Trophoblast cell (in vitro differentiated cells and primary cell): ENCODE data around the gene REG3A.

Experiments
- DNase-seq, 2 donors: peaks; one replicate each; pipeline ENCODE4 v3.0.0-alpha.2; 2016
- H2AFZ ChIP-seq: 2 replicates; pipeline ENCODE4 v1.6.1; 2013; ENCODE audit warnings: low read length, moderate library complexity, mild to moderate bottlenecking; ENCODE audit not compliant: insufficient read depth, poor library complexity
- H2AK5ac ChIP-seq: 2 replicates; pipeline ENCODE4 v1.6.1; 2013; ENCODE audit warnings: mild to moderate bottlenecking, low read length
- H2BK120ac ChIP-seq: 2 replicates; pipeline ENCODE4 v1.6.1; 2013; ENCODE audit warnings: low read length, mild to moderate bottlenecking, moderate library complexity; ENCODE audit not compliant: insufficient read depth, poor library complexity
- H2BK12ac ChIP-seq: 2 replicates; pipeline ENCODE4 v1.6.1; 2013; ENCODE audit warnings: mild to moderate bottlenecking, low read length, moderate library complexity
- H2BK5ac ChIP-seq: 2 replicates; pipeline ENCODE4 v1.6.1; 2013; ENCODE audit warnings: low read length, low read depth, moderate library complexity, mild to moderate bottlenecking; ENCODE audit not compliant: poor library complexity
- H3K14ac ChIP-seq: 2 replicates; pipeline ENCODE4 v1.6.1; 2013; ENCODE audit warnings: mild to moderate bottlenecking, low read length
- H3K18ac ChIP-seq: 2 replicates; pipeline ENCODE4 v1.6.1; 2013; ENCODE audit warnings: mild to moderate bottlenecking, low read length
- H3K23ac ChIP-seq: 2 replicates; pipeline ENCODE4 v1.6.1; 2013; ENCODE audit warnings: low read length
- H3K27ac ChIP-seq: 2 replicates; pipeline ENCODE4 v1.5.1; 2013; ENCODE audit warnings: low read depth, mild to moderate bottlenecking, inconsistent platforms, low read length, moderate library complexity
- H3K27me3 ChIP-seq: 2 replicates; pipeline ENCODE4 v1.6.1; 2013; ENCODE audit warnings: inconsistent platforms, mild to moderate bottlenecking, low read length, moderate library complexity; ENCODE audit not compliant: insufficient read depth
- H3K36me3 ChIP-seq, 2 experiments: 1 replicate in 1 of 2; 2 replicates in 1 of 2; pipeline ENCODE4 v1.6.1; 2013; ENCODE audit warnings: low read length in 2 of 2, mild to moderate bottlenecking in 2 of 2, moderate library complexity in 1 of 2; ENCODE audit not compliant: insufficient read depth in 2 of 2, control insufficient read depth in 1 of 2
- H3K4ac ChIP-seq: 2 replicates; pipeline ENCODE4 v1.6.1; 2013; ENCODE audit warnings: low read depth, mild to moderate bottlenecking, low read length, moderate library complexity
- H3K4me1 ChIP-seq, 2 experiments: 1 replicate in 1 of 2; 2 replicates in 1 of 2; pipeline ENCODE4 v1.6.1; 2013; ENCODE audit warnings: low read length in 2 of 2, mild to moderate bottlenecking in 2 of 2, moderate library complexity in 1 of 2; ENCODE audit not compliant: insufficient read depth in 2 of 2, control insufficient read depth in 1 of 2
- H3K4me2 ChIP-seq: 2 replicates; pipeline ENCODE4 v1.6.1; 2013; ENCODE audit warnings: inconsistent platforms, mild to moderate bottlenecking, low read length, moderate library complexity
- H3K4me3 ChIP-seq: 2 replicates; pipeline ENCODE4 v1.5.1; 2013; ENCODE audit warnings: mild to moderate bottlenecking, low read depth, low read length, inconsistent platforms
- H3K79me1 ChIP-seq: one replicate; pipeline ENCODE4 v1.6.1; 2013; ENCODE audit warnings: low read length
- H3K79me2 ChIP-seq: 2 replicates; pipeline ENCODE4 v1.6.1; 2013; ENCODE audit warnings: low read length, mild to moderate bottlenecking; ENCODE audit not compliant: control insufficient read depth, insufficient read depth, poor library complexity
- H3K9ac ChIP-seq: 2 replicates; pipeline ENCODE4 v1.6.1; 2013; ENCODE audit warnings: mild to moderate bottlenecking, low read length
- H3K9me3 ChIP-seq: 2 replicates; pipeline ENCODE4 v1.6.1; 2013; ENCODE audit warnings: low read depth, mild to moderate bottlenecking, control low read depth, inconsistent platforms, low read length; ENCODE audit not compliant: insufficient read depth
- H4K12ac ChIP-seq: 2 replicates; pipeline ENCODE4 v1.6.1; 2013; ENCODE audit warnings: low read depth, mild to moderate bottlenecking, low read length, moderate library complexity
- H4K8ac ChIP-seq: 2 replicates; pipeline ENCODE4 v1.6.1; 2013; ENCODE audit warnings: low read depth, mild to moderate bottlenecking, low read length, moderate library complexity
- H4K91ac ChIP-seq: one replicate; pipeline ENCODE4 v1.6.1; 2013; ENCODE audit warnings: low read depth, mild to moderate bottlenecking, low read length, moderate library complexity
- WGBS: extraction: QIAGEN DNeasy Blood & Tissue Kit; methylation state at CpG from one replicate; pipeline ENCODE4 v1.1.7; 2013; ENCODE audit warnings: missing lambda C conversion rate; ENCODE audit not compliant: insufficient read length, insufficient coverage; ENCODE audit errors: extremely low coverage; 5-methylcytosine and 5-hydroxymethylcytosine counted together

REG3A gene

GRCh38 chr2:79159030-79159429 lies 523 bp downstream of the REG3A start:
- Histone ChIP-seq H3K4me1 (no peaks in the 10 kb centered on the region), H4K12ac (no peak overlapping the region), H2BK12ac (no peak overlapping the region), H3K4me2 (no peak overlapping the region), H3K4me3 (no peak overlapping the region), H3K36me3 (no peaks in the 10 kb centered on the region), H3K79me1 (no peaks in the 10 kb centered on the region), H3K9me3 (peaks cover 3% of the 10 kb centered on the region), H4K91ac (no peak overlapping the region), H3K27ac (no peak overlapping the region), H2AFZ (no peak overlapping the region), H3K9ac (no peak overlapping the region), H3K79me2 (no peaks in the 10 kb centered on the region), H3K14ac (no peak overlapping the region), H3K23ac (no peak overlapping the region), H2BK120ac (no peak overlapping the region), H3K4ac (no peak overlapping the region), H3K18ac (no peak overlapping the region), H3K27me3 (no peaks in the 10 kb centered on the region), H2BK5ac (no peak overlapping the region), H2AK5ac (no peak overlapping the region), H4K8ac (no peak overlapping the region)
- no peak for DNase-seq
- no CpG with 5 or more reads among the region's 2 CpGs for WGBS

- Histone ChIP-seq H2BK120ac (no peak overlapping the region), H3K79me2 (no peaks in the 10 kb centered on the region), H3K4me1 (no peaks in the 10 kb centered on the region), H3K27ac (no peak overlapping the region), H2AFZ (no peak overlapping the region), H3K4me3 (no peak overlapping the region), H3K79me1 (no peaks in the 10 kb centered on the region), H3K27me3 (no peaks in the 10 kb centered on the region), H3K18ac (no peak overlapping the region), H2BK12ac (no peak overlapping the region), H4K91ac (no peak overlapping the region), H4K8ac (no peak overlapping the region), H2AK5ac (no peak overlapping the region), H3K9ac (no peak overlapping the region), H3K4ac (no peak overlapping the region), H3K14ac (no peak overlapping the region), H3K4me2 (no peak overlapping the region), H3K36me3 (no peaks in the 10 kb centered on the region), H3K23ac (no peak overlapping the region), H4K12ac (no peak overlapping the region), H3K9me3 (peaks cover 3% of the 10 kb centered on the region), H2BK5ac (no peak overlapping the region)
- DNase-seq, result no peak
- WGBS, result no CpG with 5 or more reads among the region's 2 CpGs
These were observed 3.6 kb downstream of the REG3A start for GRCh38 chr2:79155826-79156476.

GRCh38 chr2:79139423-79139822 lies 20.1 kb downstream of the REG3A start:
- Histone ChIP-seq H3K4me3 (no peak overlapping the region), H3K27ac (no peak overlapping the region), H3K79me2 (no peaks in the 10 kb centered on the region), H2BK5ac (no peak overlapping the region), H3K36me3 (no peaks in the 10 kb centered on the region), H2AK5ac (no peak overlapping the region), H3K18ac (no peak overlapping the region), H3K4ac (no peak overlapping the region), H3K9ac (no peak overlapping the region), H3K9me3 (no peaks in the 10 kb centered on the region), H4K12ac (no peak overlapping the region), H3K23ac (no peak overlapping the region), H3K14ac (no peak overlapping the region), H3K79me1 (no peaks in the 10 kb centered on the region), H3K4me2 (no peak overlapping the region), H2BK120ac (no peak overlapping the region), H4K8ac (no peak overlapping the region), H2BK12ac (no peak overlapping the region), H2AFZ (no peak overlapping the region), H3K4me1 (no peaks in the 10 kb centered on the region), H3K27me3 (no peaks in the 10 kb centered on the region), H4K91ac (no peak overlapping the region)
- no peak for DNase-seq

- Histone ChIP-seq H3K36me3 (no peaks in the 10 kb centered on the region), H2AFZ (no peak overlapping the region), H4K8ac (no peak overlapping the region), H3K18ac (no peak overlapping the region), H4K91ac (no peak overlapping the region), H3K4ac (no peak overlapping the region), H3K27me3 (no peaks in the 10 kb centered on the region), H3K14ac (no peak overlapping the region), H2BK5ac (no peak overlapping the region), H2BK12ac (no peak overlapping the region), H3K79me1 (no peaks in the 10 kb centered on the region), H3K9ac (no peak overlapping the region), H4K12ac (no peak overlapping the region), H3K79me2 (no peaks in the 10 kb centered on the region), H3K9me3 (no peaks in the 10 kb centered on the region), H3K4me3 (no peak overlapping the region), H3K27ac (no peak overlapping the region), H2AK5ac (no peak overlapping the region), H2BK120ac (no peak overlapping the region), H3K23ac (no peak overlapping the region), H3K4me1 (no peaks in the 10 kb centered on the region), H3K4me2 (no peak overlapping the region)
- no peak for DNase-seq
- no CpG with 5 or more reads among the region's 3 CpGs for WGBS
These were observed 21.2 kb downstream of the REG3A start for GRCh38 chr2:79138385-79138784.
